H1 (cell line): Measurements from ENCODE around the gene NUP88. TPM values are rescaled to one million over a fixed set of nuclear protein-coding genes. Genes with fewer than 3 reads are reported as not detected.

ENCODE experiments used
- CTCF ChIA-PET: fragments of 300-600 bp; sonication (Branson Sonifier 250); formaldehyde crosslinking; loops from one replicate; lab custom pipeline; 2021; ENCODE audit not compliant: partially characterized antibody; lab: Charles Lee
- POLR2A ChIA-PET: fragments of 300-600 bp; sonication (Branson Sonifier 250); formaldehyde crosslinking; loops from one replicate; lab custom pipeline; 2021; ENCODE audit warnings: inconsistent platforms; ENCODE audit not compliant: partially characterized antibody; lab: Charles Lee
- DNase-seq, 2 experiments: peaks; one replicate each; pipeline versions ENCODE4 v3.0.0 to v3.0.0-alpha.2; 2010 to 2022; ENCODE audit warnings: low spot score in 2 of 2, low read depth in 1 of 2, mixed read lengths in 1 of 2
- FAIRE-seq: peaks from 2 replicates; lab custom pipeline; 2011; peaks lifted over from hg19 to GRCh38; lab: Jason Lieb, UNC
- H2AFZ ChIP-seq: 2 replicates; pipeline ENCODE4 v1.8.1; 2012; ENCODE audit warnings: low read length, inconsistent platforms
- H2AK5ac ChIP-seq: 2 replicates; pipeline ENCODE4 v1.6.1; 2013; ENCODE audit warnings: low read depth, low read length
- H2BK120ac ChIP-seq: replicated peaks from 2 replicates; pipeline ENCODE3; 2013; ENCODE audit warnings: low read depth, low read length, inconsistent platforms
- H2BK12ac ChIP-seq: 2 replicates; pipeline ENCODE4 v1.6.1; 2013; ENCODE audit warnings: low read depth, low read length
- H2BK15ac ChIP-seq: 2 replicates; pipeline ENCODE4 v1.6.1; 2013; ENCODE audit warnings: low read length
- H2BK20ac ChIP-seq: 2 replicates; pipeline ENCODE4 v1.6.1; 2013; ENCODE audit warnings: low read length
- H2BK5ac ChIP-seq: 2 replicates; pipeline ENCODE4 v1.6.1; 2013; ENCODE audit warnings: low read depth, low read length
- H3K14ac ChIP-seq: 2 replicates; pipeline ENCODE4 v1.6.1; 2013; ENCODE audit warnings: inconsistent platforms; ENCODE audit not compliant: insufficient read length
- H3K18ac ChIP-seq: 2 replicates; pipeline ENCODE4 v1.6.1; 2013; ENCODE audit warnings: low read length; ENCODE audit errors: extremely low read depth
- H3K23ac ChIP-seq: 2 replicates; pipeline ENCODE4 v1.6.1; 2013; ENCODE audit warnings: inconsistent platforms; ENCODE audit not compliant: insufficient read length
- H3K23me2 ChIP-seq: 2 replicates; pipeline ENCODE4 v1.6.1; 2013; ENCODE audit warnings: low read depth, low read length
- H3K27ac ChIP-seq: 2 replicates; pipeline ENCODE4 v1.6.1; 2011; ENCODE audit warnings: low read depth, low read length, inconsistent platforms
- H3K27me3 ChIP-seq, 4 experiments: replicated peaks in 1 of 4; 1 replicate in 1 of 4; 2 replicates in 3 of 4; pipeline versions ENCODE4 v1.6.1 to v1.8.1; 2011 to 2013; ENCODE audit warnings: low read length in 3 of 4, mild to moderate bottlenecking in 3 of 4, inconsistent platforms in 2 of 4, mixed read lengths in 2 of 4, moderate library complexity in 1 of 4; ENCODE audit not compliant: control insufficient read depth in 3 of 4, insufficient read depth in 3 of 4; ENCODE audit errors: extremely low read depth in 1 of 4
- H3K36me3 ChIP-seq, 4 experiments: 2 replicates each; pipeline versions ENCODE4 v1.6.1 to v1.8.1; 2011 to 2013; ENCODE audit warnings: mild to moderate bottlenecking in 4 of 4, low read length in 3 of 4, moderate library complexity in 2 of 4, control low read depth in 1 of 4, inconsistent platforms in 1 of 4; ENCODE audit not compliant: insufficient read depth in 4 of 4, control insufficient read depth in 2 of 4
- H3K4ac ChIP-seq: replicated peaks from 2 replicates; pipeline ENCODE3; 2013; ENCODE audit warnings: low read length, low read depth, mixed read lengths, inconsistent platforms; ENCODE audit not compliant: insufficient read length
- H3K4me1 ChIP-seq, 4 experiments: replicated peaks in 1 of 4; 1 replicate in 1 of 4; 2 replicates in 3 of 4; pipeline versions ENCODE4 v1.6.1 to v1.8.1; 2011 to 2013; ENCODE audit warnings: low read length in 3 of 4, inconsistent platforms in 2 of 4, mixed read lengths in 1 of 4; ENCODE audit not compliant: insufficient read depth in 4 of 4, control insufficient read depth in 3 of 4
- H3K4me2 ChIP-seq, 2 experiments: 2 replicates each; pipeline versions ENCODE4 v1.6.1 to v1.8.1; 2011 to 2013; ENCODE audit warnings: low read depth in 2 of 2, low read length in 2 of 2, control low read depth in 1 of 2, inconsistent platforms in 1 of 2, mild to moderate bottlenecking in 1 of 2; ENCODE audit not compliant: insufficient read depth in 1 of 2
- H3K4me3 ChIP-seq, 4 experiments: fragments of 200-600, 300-600 bp in 1 of 4; sonication (generic), shearing (Covaris generic), sonication (Bioruptor Twin) in 1 of 4; 2 replicates each; pipeline versions ENCODE4 v1.5.1 to v1.8.1; 2011 to 2016; ENCODE audit warnings: low read length in 4 of 4, low read depth in 3 of 4, control low read depth in 2 of 4, inconsistent platforms in 2 of 4, mild to moderate bottlenecking in 2 of 4, mixed read lengths in 1 of 4, moderate library complexity in 1 of 4; ENCODE audit not compliant: insufficient read depth in 2 of 4; ENCODE audit errors: extremely low read depth in 1 of 4
- H3K56ac ChIP-seq: replicated peaks from 2 replicates; pipeline ENCODE3; 2013; ENCODE audit warnings: low read depth, mild to moderate bottlenecking, mixed read lengths, low read length, inconsistent platforms; ENCODE audit not compliant: insufficient read length
- H3K79me1 ChIP-seq: 2 replicates; pipeline ENCODE4 v1.6.1; 2013; ENCODE audit warnings: low read depth, low read length, control low read depth
- H3K79me2 ChIP-seq, 2 experiments: 2 replicates each; pipeline versions ENCODE4 v1.6.1 to v1.8.1; 2012 to 2013; ENCODE audit warnings: low read length in 2 of 2, mild to moderate bottlenecking in 2 of 2, inconsistent platforms in 1 of 2; ENCODE audit not compliant: insufficient read depth in 2 of 2, control insufficient read depth in 1 of 2
- H3K9ac ChIP-seq, 4 experiments: replicated peaks in 1 of 4; 1 replicate in 1 of 4; 2 replicates in 3 of 4; pipeline versions ENCODE4 v1.6.1 to v1.8.1; 2011 to 2013; ENCODE audit warnings: low read depth in 3 of 4, low read length in 3 of 4, control low read depth in 2 of 4, mild to moderate bottlenecking in 2 of 4, moderate library complexity in 2 of 4, inconsistent platforms in 1 of 4; ENCODE audit errors: extremely low read depth in 1 of 4
- H3K9me3 ChIP-seq, 2 experiments: 2 replicates each; pipeline versions ENCODE4 v1.6.1 to v1.8.1; 2012 to 2013; ENCODE audit warnings: mild to moderate bottlenecking in 2 of 2, moderate library complexity in 2 of 2, control low read depth in 1 of 2, inconsistent platforms in 1 of 2, low read depth in 1 of 2, low read length in 1 of 2, mixed read lengths in 1 of 2; ENCODE audit not compliant: insufficient read depth in 2 of 2
- H4K20me1 ChIP-seq, 2 experiments: replicated peaks in 1 of 2; 2 replicates each; pipeline versions ENCODE3 to v1.8.1; 2011 to 2013; ENCODE audit warnings: inconsistent platforms in 2 of 2, low read length in 2 of 2, mild to moderate bottlenecking in 1 of 2; ENCODE audit not compliant: insufficient read depth in 2 of 2, control insufficient read depth in 1 of 2
- H4K5ac ChIP-seq: 2 replicates; pipeline ENCODE4 v1.6.1; 2013; ENCODE audit warnings: low read length, low read depth, mixed read lengths, inconsistent platforms; ENCODE audit not compliant: insufficient read length
- H4K8ac ChIP-seq: 2 replicates; pipeline ENCODE4 v1.8.0; 2013; ENCODE audit warnings: mild to moderate bottlenecking, moderate library complexity, low read length, inconsistent platforms; ENCODE audit not compliant: insufficient read depth; ENCODE audit errors: extremely low read depth
- H4K91ac ChIP-seq: replicated peaks from 2 replicates; pipeline ENCODE3; 2013; ENCODE audit warnings: low read length, mixed read lengths, inconsistent platforms; ENCODE audit not compliant: insufficient read length
- GTF2F1 ChIP-seq: IDR thresholded peaks from 2 replicates; pipeline ENCODE4 v1.6.1; 2012; ENCODE audit warnings: low read depth, low read length, improper control_type of control experiment, borderline replicate concordance
- MAX ChIP-seq: IDR thresholded peaks from 2 replicates; pipeline ENCODE4 v1.6.1; 2012; ENCODE audit warnings: inconsistent platforms
- TEAD4 ChIP-seq: IDR thresholded peaks from 2 replicates; pipeline ENCODE4 v1.6.1; 2012; ENCODE audit warnings: low read depth, low read length, inconsistent platforms, mixed read lengths
- WGBS, 2 experiments: shearing (Covaris generic) in 1 of 2; methylation state at CpG; one replicate each; pipeline versions ENCODE4 v1.1.6 to v1.1.7; 2013 to 2015; ENCODE audit warnings: low lambda C conversion rate in 2 of 2, mixed read lengths in 2 of 2, inconsistent platforms in 1 of 2, low coverage in 1 of 2, missing lambda C conversion rate in 1 of 2; ENCODE audit not compliant: insufficient replicate concordance in 2 of 2, insufficient coverage in 1 of 2, insufficient read length in 1 of 2; ENCODE audit errors: extremely low coverage in 1 of 2, missing lambda C conversion rate in 1 of 2; 5-methylcytosine and 5-hydroxymethylcytosine counted together
- polyA plus RNA-seq, 7 experiments: library from polyadenylated mRNA; depleted of rRNA in 3 of 7; stranded (reverse) in 5 of 7; unstranded in 2 of 7; fragments of >200 nt in 5 of 7; fragments of 200-250 nt in 2 of 7; gene quantifications; 1 replicate in 5 of 7; 2 replicates in 1 of 7; 4 replicates in 1 of 7; pipeline versions ENCODE4 v1.2.1 to v1.2.3, GENCODE V29; 2011 to 2013; ENCODE audit warnings: missing spikeins in 2 of 7, mixed read lengths in 2 of 7
- total RNA-seq: library from RNA; stranded (reverse); fragmentation: NEBNext Ultra II Directional; extraction: Animal tissue kit (Norgen Biotek cat#: 25700); gene quantifications from 2 replicates; pipeline ENCODE4 v1.2.1, GENCODE V29; 2021

The NUP88 gene
- total and polyA plus RNA-seq, 2 of the 8 experiments (the other 6 are each of a cell fraction or from before 2014, with no cell fraction given), result 77.4 to 105 TPM

- no peak overlapping the region for H3K9ac ChIP-seq
- H2AK5ac ChIP-seq, result no peak overlapping the region
- H3K36me3 ChIP-seq, result peaks cover 36 to 77% (median 52%) of the 10 kb centered on the region in 4 experiments
- H3K27ac ChIP-seq, result no peak overlapping the region; the same call in 1 of the 2 replicates
- H2BK15ac ChIP-seq, result no peak overlapping the region
- no peak overlapping the region for H3K4me3 ChIP-seq
- FAIRE-seq (no peak), DNase-seq (no peak)
- H3K56ac ChIP-seq, result no peak overlapping the region
- H4K8ac ChIP-seq, result no peak overlapping the region
- peaks cover 0 to 3% of the 10 kb centered on the region in 2 experiments for H4K20me1 ChIP-seq
- H2BK12ac ChIP-seq, result no peak overlapping the region
- no peak overlapping the region for H3K23ac ChIP-seq
- H2BK5ac ChIP-seq, result no peak overlapping the region
- H3K9me3 ChIP-seq, result no peaks in the 10 kb centered on the region
- no peaks in the 10 kb centered on the region for H3K27me3 ChIP-seq
- no peak overlapping the region for H3K4ac ChIP-seq
- no peak overlapping the region for H3K4me2 ChIP-seq
- ChIA-PET POLR2A (interaction anchor here (0.6 to 3.5 kb wide), 9 partner anchors 8 to 113 kb away, joined by 3 to 18 read pairs (median 4); no protein-coding TSS in a partner anchor), CTCF (no interaction called here)
- no peaks in the 10 kb centered on the region for H3K79me2 ChIP-seq
- no peak overlapping the region for H2BK120ac ChIP-seq
- no peak overlapping the region for H4K5ac ChIP-seq
- H3K79me1 ChIP-seq, result no peaks in the 10 kb centered on the region
- no peak overlapping the region for H3K18ac ChIP-seq
- no peak overlapping the region for H4K91ac ChIP-seq
- no peak overlapping the region for H2AFZ ChIP-seq
- H3K4me1 ChIP-seq, result no peaks in the 10 kb centered on the region
- 90% methylated on average over 11 of the region's 11 CpGs; no CpG with 5 or more reads in 1 of the 2 experiments for whole genome bisulfite sequencing, 2 experiments
- H3K14ac ChIP-seq, result no peak overlapping the region
- H2BK20ac ChIP-seq, result no peak overlapping the region
- H3K23me2 ChIP-seq, result no peaks in the 10 kb centered on the region
- TF ChIP-seq TEAD4, result no peak
- no peak for TF ChIP-seq GTF2F1
- TF ChIP-seq MAX, result no peak
These were observed 39.9 kb downstream of the NUP88 start for GRCh38 chr17:5379351-5380107.
